MCF 10A (cell line): ENCODE data around the gene SSBP3. TPM values are rescaled to one million over a fixed set of nuclear protein-coding genes. Genes with fewer than 3 reads are reported as not detected.

ENCODE experiments used
- BruUV-seq: library from RNA; stranded (reverse); fragments of 400-500 nt; replicated peaks from 2 replicates; lab custom pipeline; 2021; lab: Mats Ljungman, UMichigan
- CTCF ChIA-PET: fragments of 300-600 bp; sonication (Branson Sonifier 250); formaldehyde crosslinking; extraction: SDS; loops from one replicate; lab custom pipeline; 2021; ENCODE audit warnings: antibody characterized with exemption, inconsistent platforms; lab: Yijun Ruan, JAX
- POLR2A ChIA-PET: fragments of 300-600, 350-650 bp; sonication (Branson Sonifier 250); formaldehyde crosslinking; extraction: SDS; loops from one replicate; lab custom pipeline; 2020; ENCODE audit warnings: antibody characterized with exemption, inconsistent platforms; lab: Yijun Ruan, JAX
- DNase-seq: peaks from one replicate; pipeline ENCODE4 v3.0.0-alpha.2; 2018; ENCODE audit not compliant: unreplicated experiment
- H3K27ac Mint-ChIP-seq: one replicate; pipeline ENCODE4 v1.8.0; 2022; ENCODE audit warnings: mild to moderate bottlenecking, low read depth, mixed read lengths; ENCODE audit not compliant: unreplicated experiment
- H3K27me3 Mint-ChIP-seq: one replicate; pipeline ENCODE4 v1.8.0; 2022; ENCODE audit warnings: mixed read lengths; ENCODE audit not compliant: insufficient read depth, unreplicated experiment
- H3K36me3 Mint-ChIP-seq: one replicate; pipeline ENCODE4 v1.8.0; 2022; ENCODE audit warnings: mild to moderate bottlenecking, moderate library complexity, mixed read lengths; ENCODE audit not compliant: insufficient read depth, unreplicated experiment
- H3K4me1 Mint-ChIP-seq: one replicate; pipeline ENCODE4 v1.8.0; 2022; ENCODE audit warnings: mixed read lengths; ENCODE audit not compliant: insufficient read depth, unreplicated experiment
- H3K4me3 Mint-ChIP-seq: one replicate; pipeline ENCODE4 v1.8.0; 2022; ENCODE audit warnings: mild to moderate bottlenecking, moderate library complexity, mixed read lengths; ENCODE audit not compliant: unreplicated experiment
- H3K9me3 Mint-ChIP-seq: one replicate; pipeline ENCODE4 v1.8.0; 2022; ENCODE audit warnings: mixed read lengths; ENCODE audit not compliant: unreplicated experiment
- CTCF ChIP-seq: fragments of 200-600 bp; IDR thresholded peaks from one replicate; pipeline ENCODE4 v1.8.0; 2022; ENCODE audit warnings: antibody characterized with exemption, mild to moderate bottlenecking; ENCODE audit not compliant: unreplicated experiment
- intact Hi-C: fragments of 100-400 bp; cut with micrococcal nuclease; formaldehyde crosslinking; loops from 2 replicates; pipeline ENCODE4 v1.14.1; 2022
- total RNA-seq: library from RNA; stranded (reverse); gene quantifications from 2 replicates; pipeline ENCODE4 v1.2.3, GENCODE V29; 2022

The SSBP3 gene
- total RNA-seq, 1 experiment from 2014 or later: 8.6 TPM

GRCh38 chr1:54429838-54430237 is 23.6 kb upstream of the SSBP3 start:
- Mint-ChIP-seq H3K9me3 (no peaks in the 10 kb centered on the region), H3K36me3 (no peaks in the 10 kb centered on the region), H3K27me3 (no peaks in the 10 kb centered on the region), H3K4me3 (no peak overlapping the region), H3K4me1 (no peaks in the 10 kb centered on the region), H3K27ac (no peak overlapping the region)
- intact Hi-C loops: no loop called here
- no peak for DNase-seq
- CTCF ChIA-PET: no interaction called here
- no peak for TF ChIP-seq CTCF
- no TSS peak for BruUV-seq
- POLR2A ChIA-PET: no interaction called here

GRCh38 chr1:54428837-54429518 is 22.8 kb upstream of the SSBP3 start:
- intact Hi-C loops: no loop called here
- Mint-ChIP-seq H3K4me1 (no peaks in the 10 kb centered on the region), H3K4me3 (no peak overlapping the region), H3K9me3 (no peaks in the 10 kb centered on the region), H3K36me3 (no peaks in the 10 kb centered on the region), H3K27ac (no peak overlapping the region), H3K27me3 (no peaks in the 10 kb centered on the region)
- ChIA-PET CTCF (no interaction called here), POLR2A (no interaction called here)
- DNase-seq: no peak
- TF ChIP-seq CTCF: no peak
- BruUV-seq: no TSS peak

GRCh38 chr1:54425152-54425584 is 19.0 kb upstream of the SSBP3 start:
- BruUV-seq: no TSS peak
- Mint-ChIP-seq H3K36me3 (no peaks in the 10 kb centered on the region), H3K4me1 (peaks cover 8% of the 10 kb centered on the region), H3K27ac (no peak overlapping the region), H3K27me3 (no peaks in the 10 kb centered on the region), H3K4me3 (no peak overlapping the region), H3K9me3 (no peaks in the 10 kb centered on the region)
- POLR2A ChIA-PET: no interaction called here
- CTCF ChIA-PET: interaction anchor here (0.6 kb wide), 1 partner anchor 222 kb away, joined by 5 read pairs; no protein-coding TSS in a partner anchor
- intact Hi-C loops: no loop called here
- no peak for TF ChIP-seq CTCF
- no peak for DNase-seq

- no peak for TF ChIP-seq CTCF
- no peak overlapping the region for H3K4me3 Mint-ChIP-seq
- no TSS peak for BruUV-seq
- H3K4me1 Mint-ChIP-seq: peaks cover 8% of the 10 kb centered on the region
- no peaks in the 10 kb centered on the region for H3K9me3 Mint-ChIP-seq
- CTCF ChIA-PET: interaction anchor here (0.6 kb wide), 2 partner anchors 11 to 221 kb away, joined by 3 to 5 read pairs; no protein-coding TSS in a partner anchor
- intact Hi-C loops: no loop called here
- no peaks in the 10 kb centered on the region for H3K27me3 Mint-ChIP-seq
- H3K36me3 Mint-ChIP-seq: no peaks in the 10 kb centered on the region
- no peak for DNase-seq
- POLR2A ChIA-PET: no interaction called here
- no peak overlapping the region for H3K27ac Mint-ChIP-seq
Measured at GRCh38 chr1:54424398-54424797, 18.2 kb upstream of the SSBP3 start.
